ENCODE data around the gene HES5. TPM values are rescaled to one million over a fixed set of nuclear protein-coding genes. Genes with fewer than 3 reads are reported as not detected.

HES5 gene
- total and polyA plus RNA-seq, 2 of the 13 experiments (the other 11 are each of a cell fraction or from before 2014, with no cell fraction given) = not detected

GRCh38 chr1:2545754-2546514 is 15.9 kb upstream of the HES5 start (continued):
- TF ChIP-seq, protein P1, sequence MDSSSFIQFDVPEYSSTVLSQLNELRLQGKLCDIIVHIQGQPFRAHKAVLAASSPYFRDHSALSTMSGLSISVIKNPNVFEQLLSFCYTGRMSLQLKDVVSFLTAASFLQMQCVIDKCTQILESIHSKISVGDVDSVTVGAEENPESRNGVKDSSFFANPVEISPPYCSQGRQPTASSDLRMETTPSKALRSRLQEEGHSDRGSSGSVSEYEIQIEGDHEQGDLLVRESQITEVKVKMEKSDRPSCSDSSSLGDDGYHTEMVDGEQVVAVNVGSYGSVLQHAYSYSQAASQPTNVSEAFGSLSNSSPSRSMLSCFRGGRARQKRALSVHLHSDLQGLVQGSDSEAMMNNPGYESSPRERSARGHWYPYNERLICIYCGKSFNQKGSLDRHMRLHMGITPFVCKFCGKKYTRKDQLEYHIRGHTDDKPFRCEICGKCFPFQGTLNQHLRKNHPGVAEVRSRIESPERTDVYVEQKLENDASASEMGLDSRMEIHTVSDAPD (CRISPR knock-in tag; IDR thresholded peaks at IDR 0.05) = no peak
- 0 out of 2 replicates have a peak, but pooled peaks have one; percentile 51 for TF ChIP-seq KLF6 (CRISPR knock-in tag; IDR thresholded peaks at IDR 0.05)
- no peak for TF ChIP-seq SETDB1 (CRISPR knock-in tag; IDR thresholded peaks at IDR 0.05; ENCODE audit: borderline replicate concordance)
- no peak for TF ChIP-seq ZBTB21 (CRISPR knock-in tag; IDR thresholded peaks at IDR 0.05)
- TF ChIP-seq NFATC3 (CRISPR knock-in tag; IDR thresholded peaks at IDR 0.05) = no peak
- TF ChIP-seq, protein P2, sequence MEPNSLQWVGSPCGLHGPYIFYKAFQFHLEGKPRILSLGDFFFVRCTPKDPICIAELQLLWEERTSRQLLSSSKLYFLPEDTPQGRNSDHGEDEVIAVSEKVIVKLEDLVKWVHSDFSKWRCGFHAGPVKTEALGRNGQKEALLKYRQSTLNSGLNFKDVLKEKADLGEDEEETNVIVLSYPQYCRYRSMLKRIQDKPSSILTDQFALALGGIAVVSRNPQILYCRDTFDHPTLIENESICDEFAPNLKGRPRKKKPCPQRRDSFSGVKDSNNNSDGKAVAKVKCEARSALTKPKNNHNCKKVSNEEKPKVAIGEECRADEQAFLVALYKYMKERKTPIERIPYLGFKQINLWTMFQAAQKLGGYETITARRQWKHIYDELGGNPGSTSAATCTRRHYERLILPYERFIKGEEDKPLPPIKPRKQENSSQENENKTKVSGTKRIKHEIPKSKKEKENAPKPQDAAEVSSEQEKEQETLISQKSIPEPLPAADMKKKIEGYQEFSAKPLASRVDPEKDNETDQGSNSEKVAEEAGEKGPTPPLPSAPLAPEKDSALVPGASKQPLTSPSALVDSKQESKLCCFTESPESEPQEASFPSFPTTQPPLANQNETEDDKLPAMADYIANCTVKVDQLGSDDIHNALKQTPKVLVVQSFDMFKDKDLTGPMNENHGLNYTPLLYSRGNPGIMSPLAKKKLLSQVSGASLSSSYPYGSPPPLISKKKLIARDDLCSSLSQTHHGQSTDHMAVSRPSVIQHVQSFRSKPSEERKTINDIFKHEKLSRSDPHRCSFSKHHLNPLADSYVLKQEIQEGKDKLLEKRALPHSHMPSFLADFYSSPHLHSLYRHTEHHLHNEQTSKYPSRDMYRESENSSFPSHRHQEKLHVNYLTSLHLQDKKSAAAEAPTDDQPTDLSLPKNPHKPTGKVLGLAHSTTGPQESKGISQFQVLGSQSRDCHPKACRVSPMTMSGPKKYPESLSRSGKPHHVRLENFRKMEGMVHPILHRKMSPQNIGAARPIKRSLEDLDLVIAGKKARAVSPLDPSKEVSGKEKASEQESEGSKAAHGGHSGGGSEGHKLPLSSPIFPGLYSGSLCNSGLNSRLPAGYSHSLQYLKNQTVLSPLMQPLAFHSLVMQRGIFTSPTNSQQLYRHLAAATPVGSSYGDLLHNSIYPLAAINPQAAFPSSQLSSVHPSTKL (CRISPR knock-in tag; IDR thresholded peaks at IDR 0.05) = no peak
- no peak for TF ChIP-seq ZNF34 (CRISPR knock-in tag; IDR thresholded peaks at IDR 0.05; ENCODE audit: borderline replicate concordance)
- TF ChIP-seq ZNF354B (CRISPR knock-in tag; IDR thresholded peaks at IDR 0.05) = no peak
- TF ChIP-seq NFYB (CRISPR knock-in tag; IDR thresholded peaks at IDR 0.05) = peak; percentile 63
- TF ChIP-seq ZNF572 (CRISPR knock-in tag; IDR thresholded peaks at IDR 0.05) = no peak
- TF ChIP-seq, protein P3, sequence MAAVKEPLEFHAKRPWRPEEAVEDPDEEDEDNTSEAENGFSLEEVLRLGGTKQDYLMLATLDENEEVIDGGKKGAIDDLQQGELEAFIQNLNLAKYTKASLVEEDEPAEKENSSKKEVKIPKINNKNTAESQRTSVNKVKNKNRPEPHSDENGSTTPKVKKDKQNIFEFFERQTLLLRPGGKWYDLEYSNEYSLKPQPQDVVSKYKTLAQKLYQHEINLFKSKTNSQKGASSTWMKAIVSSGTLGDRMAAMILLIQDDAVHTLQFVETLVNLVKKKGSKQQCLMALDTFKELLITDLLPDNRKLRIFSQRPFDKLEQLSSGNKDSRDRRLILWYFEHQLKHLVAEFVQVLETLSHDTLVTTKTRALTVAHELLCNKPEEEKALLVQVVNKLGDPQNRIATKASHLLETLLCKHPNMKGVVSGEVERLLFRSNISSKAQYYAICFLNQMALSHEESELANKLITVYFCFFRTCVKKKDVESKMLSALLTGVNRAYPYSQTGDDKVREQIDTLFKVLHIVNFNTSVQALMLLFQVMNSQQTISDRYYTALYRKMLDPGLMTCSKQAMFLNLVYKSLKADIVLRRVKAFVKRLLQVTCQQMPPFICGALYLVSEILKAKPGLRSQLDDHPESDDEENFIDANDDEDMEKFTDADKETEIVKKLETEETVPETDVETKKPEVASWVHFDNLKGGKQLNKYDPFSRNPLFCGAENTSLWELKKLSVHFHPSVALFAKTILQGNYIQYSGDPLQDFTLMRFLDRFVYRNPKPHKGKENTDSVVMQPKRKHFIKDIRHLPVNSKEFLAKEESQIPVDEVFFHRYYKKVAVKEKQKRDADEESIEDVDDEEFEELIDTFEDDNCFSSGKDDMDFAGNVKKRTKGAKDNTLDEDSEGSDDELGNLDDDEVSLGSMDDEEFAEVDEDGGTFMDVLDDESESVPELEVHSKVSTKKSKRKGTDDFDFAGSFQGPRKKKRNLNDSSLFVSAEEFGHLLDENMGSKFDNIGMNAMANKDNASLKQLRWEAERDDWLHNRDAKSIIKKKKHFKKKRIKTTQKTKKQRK (IDR thresholded peaks at IDR 0.05; ENCODE audit: low read length) = no peak
- 0 out of 2 replicates have a peak, but pooled peaks have one; percentile 4 for TF ChIP-seq IKZF5 (CRISPR knock-in tag; IDR thresholded peaks at IDR 0.05)
- no peak for TF ChIP-seq ZBTB46 (CRISPR knock-in tag; IDR thresholded peaks at IDR 0.05; ENCODE audit: borderline replicate concordance)
- TF ChIP-seq, protein P4, sequence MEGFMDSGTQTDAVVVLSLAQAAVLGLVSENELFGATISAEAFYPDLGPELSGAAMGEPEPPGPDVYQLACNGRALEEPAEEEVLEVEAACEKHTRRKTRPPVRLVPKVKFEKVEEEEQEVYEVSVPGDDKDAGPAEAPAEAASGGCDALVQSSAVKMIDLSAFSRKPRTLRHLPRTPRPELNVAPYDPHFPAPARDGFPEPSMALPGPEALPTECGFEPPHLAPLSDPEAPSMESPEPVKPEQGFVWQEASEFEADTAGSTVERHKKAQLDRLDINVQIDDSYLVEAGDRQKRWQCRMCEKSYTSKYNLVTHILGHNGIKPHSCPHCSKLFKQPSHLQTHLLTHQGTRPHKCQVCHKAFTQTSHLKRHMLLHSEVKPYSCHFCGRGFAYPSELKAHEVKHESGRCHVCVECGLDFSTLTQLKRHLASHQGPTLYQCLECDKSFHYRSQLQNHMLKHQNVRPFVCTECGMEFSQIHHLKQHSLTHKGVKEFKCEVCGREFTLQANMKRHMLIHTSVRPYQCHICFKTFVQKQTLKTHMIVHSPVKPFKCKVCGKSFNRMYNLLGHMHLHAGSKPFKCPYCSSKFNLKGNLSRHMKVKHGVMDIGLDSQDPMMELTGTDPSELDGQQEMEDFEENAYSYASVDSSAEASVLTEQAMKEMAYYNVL (CRISPR knock-in tag; IDR thresholded peaks at IDR 0.05; ENCODE audit: borderline replicate concordance) = no peak

Data from HepG2 (cell line).